Superior temporal gyrus (tissue), 1 donor: ENCODE results near the gene TPRN.

Experiments
- DNase-seq: peaks from one replicate; pipeline ENCODE4 v3.0.0-alpha.2; 2016; ENCODE audit errors: extremely low spot score

TPRN gene

DNA sequence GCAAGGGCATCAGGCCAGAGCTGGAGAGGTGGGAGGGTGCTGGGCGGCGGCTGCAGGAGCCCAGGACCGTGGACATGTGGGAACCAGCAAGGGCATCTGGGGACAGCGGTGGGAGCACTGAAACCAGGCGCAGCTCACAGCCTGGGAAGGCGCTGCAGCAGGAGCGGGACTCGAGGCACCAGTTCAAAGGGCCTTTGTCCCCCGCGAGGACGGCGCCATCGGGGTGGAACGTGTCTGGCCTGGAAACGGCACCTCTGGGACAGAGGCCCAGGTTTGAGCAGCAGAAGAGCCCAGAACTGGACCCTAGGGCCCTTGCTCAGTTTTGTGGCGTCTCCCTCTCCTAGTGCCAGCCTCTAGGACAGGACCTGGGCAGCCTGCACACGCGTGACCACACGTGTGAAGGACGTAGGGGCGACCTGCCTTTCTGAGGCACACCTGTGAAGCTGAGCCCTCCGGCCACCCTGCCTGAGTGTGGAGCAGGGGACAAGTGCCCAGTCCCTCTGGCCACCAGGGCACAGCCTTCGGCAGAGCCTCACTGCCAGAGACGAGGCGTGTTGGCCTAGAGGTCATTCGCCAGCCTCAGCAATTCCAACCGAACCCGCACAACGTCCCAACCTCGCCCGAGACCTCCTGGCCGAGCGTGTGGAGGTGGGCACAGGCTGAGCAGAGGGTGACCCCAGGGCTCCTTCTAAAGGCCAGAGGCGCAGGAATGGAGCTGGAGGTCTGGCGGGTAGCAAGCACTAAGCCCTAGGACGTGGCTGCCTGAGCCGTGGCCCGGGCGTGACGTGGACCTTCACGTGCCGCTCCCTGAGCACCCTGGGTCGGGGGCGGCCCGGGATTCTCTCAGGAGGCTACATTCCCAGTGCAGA, 26.5 kb downstream of the TPRN start:
- DNase-seq = no peak

- no peak for DNase-seq
These were observed 27.4 kb downstream of the TPRN start for GRCh38 chr9:137172901-137173795.

GRCh38 chr9:137171149-137171900, 29.2 kb downstream of the TPRN start:
- DNase-seq = no peak

DNA sequence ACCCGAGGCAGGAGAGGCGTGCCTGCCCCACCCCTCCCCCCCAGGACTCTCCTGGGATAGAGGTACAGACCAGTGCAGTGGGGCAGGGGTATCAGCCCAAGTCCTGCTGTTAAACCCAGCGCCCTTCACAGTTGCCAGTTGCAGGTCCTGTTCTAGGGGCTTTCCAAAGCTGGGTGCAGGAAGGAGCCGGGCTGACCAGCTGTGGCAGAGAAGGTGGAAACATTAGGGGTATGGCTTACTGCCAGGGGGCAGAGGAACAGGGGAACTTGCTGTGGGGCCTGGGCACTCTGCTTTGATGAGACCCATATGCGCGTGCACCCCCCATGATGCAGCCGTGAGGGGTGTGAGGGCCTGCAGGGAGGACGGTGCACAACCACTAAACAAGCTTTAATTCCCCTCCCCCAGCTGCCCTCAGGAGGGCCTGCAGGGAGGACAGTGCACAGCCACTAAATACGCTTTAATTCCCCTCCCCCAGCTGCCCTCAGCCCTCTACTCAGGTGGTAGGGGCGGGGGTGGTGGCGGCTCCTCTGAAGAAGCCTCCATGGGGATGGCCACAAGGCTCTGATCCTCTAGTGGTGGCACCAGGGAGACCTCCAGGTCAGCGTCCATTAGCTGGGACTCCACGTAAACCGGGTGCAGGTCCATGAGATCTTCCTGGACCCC, 29.9 kb downstream of the TPRN start:
- no peak for DNase-seq

DNA sequence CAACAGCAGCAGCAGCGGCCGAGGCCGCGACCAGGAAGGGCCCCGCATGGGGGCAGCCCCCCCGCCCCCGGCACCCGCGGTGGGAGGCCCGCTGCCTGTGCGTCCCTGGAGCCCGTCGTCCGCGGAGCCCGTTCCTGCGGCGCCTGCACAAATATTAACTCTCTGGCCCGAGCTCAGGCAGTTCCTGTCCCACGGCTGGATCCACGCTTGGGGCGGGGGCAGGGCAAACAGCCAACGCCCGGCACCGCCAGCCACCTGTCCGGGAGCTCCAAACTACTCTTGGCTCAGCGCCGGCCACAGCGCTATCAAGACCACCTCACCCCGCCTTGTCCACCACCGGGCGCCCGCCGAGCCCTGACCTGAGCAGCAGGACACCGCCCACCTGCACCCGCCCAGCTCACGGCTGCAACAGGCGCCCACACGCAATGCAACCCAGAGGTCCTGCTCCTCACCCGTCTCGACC, 30.6 kb downstream of the TPRN start, which contains the start of gene LRRC26:
TSS of gene LRRC26 (minus strand) at position 156 of the 463 bp plus-strand sequence. CDS start at position 48, 108 bp downstream.
- no peak for DNase-seq

DNA sequence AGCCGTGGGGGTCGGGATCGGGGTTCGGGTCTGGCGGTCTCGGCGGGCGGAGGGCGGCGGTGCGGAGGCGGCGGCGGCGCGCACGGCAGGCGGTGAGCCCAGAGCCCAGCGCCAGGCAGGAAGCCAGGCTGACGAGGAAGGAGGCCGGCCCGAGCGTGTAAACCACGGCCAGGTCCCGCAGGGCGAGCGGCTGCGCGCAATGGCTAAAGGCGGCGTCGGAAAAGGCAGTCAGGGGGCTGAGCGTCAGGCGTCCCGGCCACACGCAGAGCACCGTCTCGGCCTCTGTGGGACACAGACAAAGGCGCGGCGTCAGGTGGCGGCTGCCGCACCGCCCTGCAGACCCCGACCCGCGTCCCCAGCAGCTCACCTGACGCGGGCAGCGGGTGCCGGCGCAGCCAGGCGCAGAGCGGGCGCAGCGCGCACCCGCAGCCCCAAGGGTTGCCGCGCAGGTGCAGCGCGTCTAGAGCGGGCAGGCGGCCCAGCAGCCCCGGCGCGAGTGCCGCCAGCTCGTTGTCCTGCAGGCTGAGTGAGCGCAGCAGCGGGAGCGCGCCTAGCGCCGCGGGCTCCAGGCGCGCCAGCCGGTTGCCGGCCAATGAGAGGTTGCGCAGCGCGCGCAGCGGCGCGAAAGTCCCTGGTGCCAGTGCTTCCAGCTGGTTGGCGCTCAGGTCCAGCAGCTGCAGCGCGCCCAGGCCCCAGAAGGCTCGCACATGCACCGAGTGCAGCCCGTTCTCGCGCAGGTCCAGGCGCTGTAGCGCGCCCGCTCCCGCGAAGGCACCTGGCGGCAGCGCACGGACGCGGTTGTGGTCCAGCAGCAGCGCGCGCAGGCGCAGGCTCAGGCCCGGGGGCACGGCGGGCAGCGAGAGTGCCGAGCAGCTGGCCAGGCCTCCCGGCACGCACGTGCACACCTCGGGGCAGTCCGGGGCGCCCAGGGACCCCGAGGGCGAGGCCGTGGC, 31.4 kb downstream of the TPRN start:
- no peak for DNase-seq

DNA sequence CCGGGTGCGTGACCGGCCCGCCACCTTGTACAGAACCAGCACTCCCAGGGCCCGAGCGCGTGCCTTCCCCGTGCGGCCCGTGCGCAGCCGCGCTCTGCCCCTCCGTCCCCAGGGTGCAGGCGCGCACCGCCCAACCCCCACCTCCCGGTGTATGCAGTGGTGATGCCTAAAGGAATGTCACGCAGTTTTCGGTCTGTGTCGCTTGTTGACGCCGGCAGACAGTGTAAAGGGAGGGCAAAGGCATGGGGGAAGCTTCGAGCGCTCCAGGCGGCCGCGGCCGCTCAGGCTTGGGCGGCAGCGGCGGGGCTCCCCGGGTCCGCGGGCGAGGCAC, 32.0 kb downstream of the TPRN start:
- no peak for DNase-seq

DNA sequence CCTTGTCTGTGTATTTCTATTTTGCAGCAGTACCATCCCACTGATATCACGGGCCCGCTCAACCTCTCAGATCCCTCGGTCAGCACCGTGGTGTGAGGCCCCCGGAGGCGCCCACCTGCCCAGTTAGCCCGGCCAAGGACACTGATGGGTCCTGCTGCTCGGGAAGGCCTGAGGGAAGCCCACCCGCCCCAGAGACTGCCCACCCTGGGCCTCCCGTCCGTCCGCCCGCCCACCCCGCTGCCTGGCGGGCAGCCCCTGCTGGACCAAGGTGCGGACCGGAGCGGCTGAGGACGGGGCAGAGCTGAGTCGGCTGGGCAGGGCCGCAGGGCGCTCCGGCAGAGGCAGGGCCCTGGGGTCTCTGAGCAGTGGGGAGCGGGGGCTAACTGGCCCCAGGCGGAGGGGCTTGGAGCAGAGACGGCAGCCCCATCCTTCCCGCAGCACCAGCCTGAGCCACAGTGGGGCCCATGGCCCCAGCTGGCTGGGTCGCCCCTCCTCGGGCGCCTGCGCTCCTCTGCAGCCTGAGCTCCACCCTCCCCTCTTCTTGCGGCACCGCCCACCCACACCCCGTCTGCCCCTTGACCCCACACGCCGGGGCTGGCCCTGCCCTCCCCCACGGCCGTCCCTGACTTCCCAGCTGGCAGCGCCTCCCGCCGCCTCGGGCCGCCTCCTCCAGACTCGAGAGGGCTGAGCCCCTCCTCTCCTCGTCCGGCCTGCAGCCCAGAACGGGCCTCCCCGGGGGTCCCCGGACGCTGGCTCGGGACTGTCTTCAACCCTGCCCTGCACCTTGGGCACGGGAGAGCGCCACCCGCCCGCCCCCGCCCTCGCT, 32.6 kb downstream of the TPRN start:
- no peak for DNase-seq

DNA sequence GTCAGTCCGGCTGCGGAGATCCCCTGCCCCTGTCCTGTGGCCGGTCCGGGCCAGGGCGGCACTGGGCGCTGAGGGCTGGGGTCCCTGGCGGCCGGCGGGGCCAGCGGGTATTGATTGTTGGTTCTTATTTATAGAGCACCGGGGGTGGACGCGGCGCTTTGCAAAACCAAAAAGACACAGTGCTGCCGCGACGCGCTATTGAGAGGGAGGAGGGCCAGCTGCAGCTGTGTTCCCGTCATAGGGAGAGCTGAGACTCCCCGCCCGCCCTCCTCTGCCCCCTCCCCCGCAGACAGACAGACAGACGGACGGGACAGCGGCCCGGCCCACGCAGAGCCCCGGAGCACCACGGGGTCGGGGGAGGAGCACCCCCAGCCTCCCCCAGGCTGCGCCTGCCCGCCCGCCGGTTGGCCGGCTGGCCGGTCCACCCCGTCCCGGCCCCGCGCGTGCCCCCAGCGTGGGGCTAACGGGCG, 33.2 kb downstream of the TPRN start:
- DNase-seq = no peak

- DNase-seq = no peak
These were observed 33.9 kb downstream of the TPRN start for GRCh38 chr9:137166380-137167229.

GRCh38 chr9:137165250-137165836, 35.2 kb downstream of the TPRN start:
- no peak for DNase-seq

DNA sequence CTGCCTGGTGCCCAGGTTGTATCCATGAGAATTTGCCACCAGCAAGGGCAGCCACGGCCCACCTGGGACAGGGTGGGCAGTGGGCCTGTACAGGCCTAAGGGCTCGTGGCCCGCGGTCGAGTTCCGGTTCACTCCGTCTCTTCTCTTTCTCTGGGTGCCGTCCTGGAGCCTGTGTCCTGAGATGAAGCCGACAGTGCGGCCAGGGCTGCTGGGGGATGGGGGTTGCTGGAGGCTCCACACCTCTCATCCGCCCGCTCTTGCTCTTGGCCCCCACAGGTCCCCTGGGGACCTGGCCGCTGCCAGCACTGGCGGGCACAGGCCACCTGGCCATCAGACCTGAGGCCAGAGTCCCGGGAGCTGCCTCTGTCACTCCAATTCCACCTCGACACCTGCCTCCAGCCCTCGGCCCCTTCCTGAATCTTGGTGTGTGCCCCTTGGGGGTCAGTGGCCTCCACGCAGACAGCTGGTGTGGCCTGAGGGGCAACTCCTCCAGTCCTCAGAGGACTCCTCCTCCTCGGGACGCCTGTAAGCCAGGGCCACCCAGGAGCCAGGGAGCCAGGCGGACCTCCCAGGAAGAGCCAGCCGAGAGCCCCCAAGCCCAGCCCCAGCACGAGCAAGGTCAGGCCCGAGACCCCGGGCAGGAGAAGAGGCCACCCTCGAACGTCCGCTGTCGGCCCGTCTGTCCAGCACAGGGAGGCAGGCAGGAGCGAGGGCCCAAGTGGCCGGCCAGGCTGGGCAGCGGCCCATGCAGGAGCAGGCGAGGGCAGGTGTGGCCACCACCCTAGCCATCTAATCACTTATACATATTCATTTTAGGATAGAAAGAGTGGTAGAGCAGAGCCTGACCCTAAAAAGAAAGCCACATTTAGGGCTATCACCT, 35.9 kb downstream of the TPRN start:
- DNase-seq = no peak

DNA sequence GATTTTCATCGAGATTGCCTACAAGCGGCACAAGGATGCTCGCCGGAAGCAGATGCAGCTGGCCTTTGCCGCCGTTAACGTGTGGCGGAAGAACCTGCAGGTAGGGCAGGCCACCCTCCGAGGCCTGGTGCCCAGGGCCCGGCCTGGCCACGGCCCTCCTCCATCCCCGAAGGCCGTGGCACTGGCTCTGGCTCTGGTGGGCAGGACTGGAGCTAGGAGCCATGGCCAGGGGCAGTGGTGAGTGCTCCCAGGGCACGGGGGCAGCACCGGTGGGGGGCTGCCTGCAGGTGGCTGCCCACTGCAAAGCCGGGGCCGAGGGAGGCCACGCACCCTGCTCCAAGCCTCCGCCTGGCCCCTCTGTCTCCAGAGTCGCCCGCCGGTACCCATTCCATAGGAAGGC, 36.7 kb downstream of the TPRN start:
- no peak for DNase-seq

DNA sequence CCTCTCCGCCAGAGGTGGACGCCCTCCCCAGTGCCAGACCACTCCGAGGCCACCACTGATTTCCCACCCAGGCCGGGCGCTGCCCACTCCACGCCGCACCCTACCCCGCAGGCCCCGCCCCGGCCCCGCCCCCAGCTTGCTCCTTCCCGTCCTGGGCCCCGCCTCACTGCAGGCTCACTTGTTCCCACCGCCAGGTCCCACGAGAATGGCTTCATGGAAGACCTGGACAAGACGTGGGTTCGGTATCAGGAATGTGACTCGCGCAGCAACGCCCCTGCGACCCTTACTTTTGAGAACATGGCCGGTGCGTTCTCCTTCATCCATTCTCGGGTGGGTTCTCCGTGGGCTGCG, 37.2 kb downstream of the TPRN start:
- no peak for DNase-seq

DNA sequence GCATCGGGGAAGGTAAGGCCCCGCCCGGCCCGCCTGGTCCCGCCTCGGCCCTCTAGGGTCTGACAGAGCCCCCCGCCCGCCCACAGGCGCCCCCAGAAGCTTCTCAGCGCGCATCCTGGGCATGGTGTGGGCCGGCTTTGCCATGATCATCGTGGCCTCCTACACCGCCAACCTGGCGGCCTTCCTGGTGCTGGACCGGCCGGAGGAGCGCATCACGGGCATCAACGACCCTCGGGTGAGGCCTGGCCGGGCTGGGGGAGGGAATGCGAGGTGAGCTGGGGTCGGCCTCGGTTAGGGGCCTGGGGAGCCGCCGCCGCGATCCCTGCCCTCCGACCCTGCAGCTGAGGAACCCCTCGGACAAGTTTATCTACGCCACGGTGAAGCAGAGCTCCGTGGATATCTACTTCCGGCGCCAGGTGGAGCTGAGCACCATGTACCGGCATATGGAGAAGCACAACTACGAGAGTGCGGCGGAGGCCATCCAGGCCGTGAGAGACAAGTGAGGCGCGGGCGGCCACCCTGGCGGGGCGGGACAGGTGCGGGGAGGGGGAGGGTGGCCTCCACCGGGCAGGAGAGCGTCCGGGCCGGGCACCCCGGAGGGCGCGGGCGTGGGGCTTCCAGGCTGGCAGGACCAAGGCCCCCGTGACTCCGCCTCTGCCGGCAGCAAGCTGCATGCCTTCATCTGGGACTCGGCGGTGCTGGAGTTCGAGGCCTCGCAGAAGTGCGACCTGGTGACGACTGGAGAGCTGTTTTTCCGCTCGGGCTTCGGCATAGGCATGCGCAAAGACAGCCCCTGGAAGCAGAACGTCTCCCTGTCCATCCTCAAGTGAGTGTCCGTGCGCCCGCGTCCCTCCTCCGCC, 37.8 kb downstream of the TPRN start:
- DNase-seq = no peak
